Measurements from ENCODE around the gene OGA. TPM values are rescaled to one million over a fixed set of nuclear protein-coding genes. Genes with fewer than 3 reads are reported as not detected.

The OGA gene
- total RNA-seq, 1 donor from 2014 or later = 48.4 TPM

GRCh38 chr10:101759309-101760247, 58.7 kb downstream of the OGA start:
- no peak overlapping the region for H3K4me3 ChIP-seq (ENCODE audit: low read depth, low read length)
- no peak for DNase-seq (ENCODE audit: low read depth)
- TF ChIP-seq CTCF (conservative IDR thresholded peaks at IDR 0.05; ENCODE audit: low read depth, low read length) = no peak

- no peak for DNase-seq (ENCODE audit: low read depth)
- H3K4me3 ChIP-seq (ENCODE audit: low read depth, low read length) = no peak overlapping the region
- TF ChIP-seq CTCF (conservative IDR thresholded peaks at IDR 0.05; ENCODE audit: low read depth, low read length) = no peak
Observed at GRCh38 chr10:101758858-101759257, 59.4 kb downstream of the OGA start.

GRCh38 chr10:101752241-101752640, 66.0 kb downstream of the OGA start:
- H3K4me3 ChIP-seq (ENCODE audit: low read depth, low read length) = no peak overlapping the region
- DNase-seq (ENCODE audit: low read depth) = no peak
- TF ChIP-seq CTCF (conservative IDR thresholded peaks at IDR 0.05; ENCODE audit: low read depth, low read length) = no peak

GRCh38 chr10:101749047-101750016, 68.9 kb downstream of the OGA start:
- no peak overlapping the region for H3K4me3 ChIP-seq (ENCODE audit: low read depth, low read length)
- no peak for TF ChIP-seq CTCF (conservative IDR thresholded peaks at IDR 0.05; ENCODE audit: low read depth, low read length)
- no peak for DNase-seq (ENCODE audit: low read depth)

- DNase-seq (ENCODE audit: low read depth) = no peak
- TF ChIP-seq CTCF (conservative IDR thresholded peaks at IDR 0.05; ENCODE audit: low read depth, low read length) = no peak
- H3K4me3 ChIP-seq (ENCODE audit: low read depth, low read length) = no peak overlapping the region
Observed at GRCh38 chr10:101748496-101748895, 69.7 kb downstream of the OGA start.

- H3K4me3 ChIP-seq (ENCODE audit: low read depth, low read length) = no peak overlapping the region
- TF ChIP-seq CTCF (conservative IDR thresholded peaks at IDR 0.05; ENCODE audit: low read depth, low read length) = no peak
- DNase-seq (ENCODE audit: low read depth) = no peak
Observed at GRCh38 chr10:101745074-101745696, 73.1 kb downstream of the OGA start.

Measured in epithelial cell of proximal tubule (primary cell).